ENCODE data around the gene LRRK2.
"Not testable (repeated sequence)": the region's sequence is repeated elsewhere in the genome, so short reads cannot be mapped to it uniquely, and the experiment has no call there.

The LRRK2 gene

GRCh38 chr12:40324261-40324660, 99.5 kb downstream of the LRRK2 start:
- no peak for DNase-seq

- no peak for DNase-seq
These were observed 100.7 kb downstream of the LRRK2 start for GRCh38 chr12:40325349-40325960.

- no peak for DNase-seq
These were observed 102.7 kb downstream of the LRRK2 start for GRCh38 chr12:40327535-40327934.

GRCh38 chr12:40330180-40330579, 105.4 kb downstream of the LRRK2 start:
- no peak for DNase-seq

- no peak for DNase-seq
These were observed 107.1 kb downstream of the LRRK2 start for GRCh38 chr12:40331886-40332285.

- no peak for DNase-seq
These were observed 111.2 kb downstream of the LRRK2 start for GRCh38 chr12:40335991-40336390.

- no peak for DNase-seq
These were observed 111.9 kb downstream of the LRRK2 start for GRCh38 chr12:40336573-40337199.

- DNase-seq: no peak
These were observed 113.3 kb downstream of the LRRK2 start for GRCh38 chr12:40338071-40338470.

- DNase-seq: no peak
These were observed 113.8 kb downstream of the LRRK2 start for GRCh38 chr12:40338621-40339020.

GRCh38 chr12:40342010-40342409, 117.2 kb downstream of the LRRK2 start:
- no peak for DNase-seq

GRCh38 chr12:40343124-40343523, 118.3 kb downstream of the LRRK2 start:
- DNase-seq: no peak

GRCh38 chr12:40344312-40344711, 119.5 kb downstream of the LRRK2 start:
- DNase-seq: no peak

GRCh38 chr12:40351976-40352375, 127.2 kb downstream of the LRRK2 start:
- no peak for DNase-seq

GRCh38 chr12:40375076-40375475, 150.3 kb downstream of the LRRK2 start:
- no peak for DNase-seq

- no peak for DNase-seq
These were observed 151.9 kb downstream of the LRRK2 start for GRCh38 chr12:40376533-40377267.

GRCh38 chr12:40378691-40379090, 153.9 kb downstream of the LRRK2 start:
- no peak for DNase-seq

GRCh38 chr12:40382217-40382616, 157.4 kb downstream of the LRRK2 start:
- no peak for DNase-seq

- DNase-seq: not testable (repeated sequence)
These were observed 162.5 kb downstream of the LRRK2 start for GRCh38 chr12:40387279-40387678.

GRCh38 chr12:40390980-40391379, 166.2 kb downstream of the LRRK2 start:
- DNase-seq: no peak

GRCh38 chr12:40393026-40393425, 168.2 kb downstream of the LRRK2 start:
- DNase-seq: no peak

GRCh38 chr12:40399656-40400055, 174.9 kb downstream of the LRRK2 start:
- DNase-seq: no peak

GRCh38 chr12:40405419-40405818, 180.6 kb downstream of the LRRK2 start:
- no peak for DNase-seq

Data from effector CD4-positive, alpha-beta T cell (primary cell).